Measurements from ENCODE around the gene D2HGDH. TPM values are rescaled to one million over a fixed set of nuclear protein-coding genes. Genes with fewer than 3 reads are reported as not detected.

Gene D2HGDH
- total and polyA plus RNA-seq, 8 donors: 14.9 to 116 (median 25.6) TPM

GRCh38 chr2:241773511-241774418, 39.3 kb downstream of the D2HGDH start:
- DNase-seq: peak in 1 of 6 donors; percentile 8
- Histone ChIP-seq H3K27ac (no peak overlapping the region), H3K36me3 (no peaks in the 10 kb centered on the region), H3K4me1 (no peaks in the 10 kb centered on the region), H3K27me3 (no peaks in the 10 kb centered on the region), H3K9me3 (no peaks in the 10 kb centered on the region), H3K4me3 (no peak overlapping the region)
- WGBS, 2 donors: 39 to 55% methylated on average over 29 of the region's 29 CpGs
- TF ChIP-seq CTCF (IDR thresholded peaks at IDR 0.05): no peak
- intact Hi-C loops (cut with DNase I): no loop called here
- FAIRE-seq: no peak
- ATAC-seq: no peak

- FAIRE-seq: no peak
- ATAC-seq: no peak
Observed at GRCh38 chr2:241774419-241775222, 40.2 kb downstream of the D2HGDH start.

GRCh38 chr2:241775223-241776177, 41.1 kb downstream of the D2HGDH start:
- no peaks in the 10 kb centered on the region for H3K36me3 ChIP-seq
- 53 to 66% methylated on average over 27 to 34 of the region's 34 CpGs for WGBS, 2 donors
- H3K4me3 ChIP-seq: no peak overlapping the region
- no peaks in the 10 kb centered on the region for H3K27me3 ChIP-seq
- H3K27ac ChIP-seq: no peak overlapping the region
- peak in 4 of 6 donors; percentile 8 to 33 (median 22) for DNase-seq
- TF ChIP-seq CTCF (IDR thresholded peaks at IDR 0.05): no peak
- no peaks in the 10 kb centered on the region for H3K4me1 ChIP-seq
- no peaks in the 10 kb centered on the region for H3K9me3 ChIP-seq
- no peak for ATAC-seq
- FAIRE-seq: no peak
- intact Hi-C loops (cut with DNase I): no loop called here

More at GRCh38 chr2:241774419-241775222, 40.2 kb downstream of the D2HGDH start:
- DNase-seq: peak in 3 of 6 donors; percentile 9 to 37 (median 10)
- Histone ChIP-seq H3K9me3 (no peaks in the 10 kb centered on the region), H3K27me3 (no peaks in the 10 kb centered on the region), H3K4me1 (no peaks in the 10 kb centered on the region), H3K4me3 (no peak overlapping the region), H3K36me3 (no peaks in the 10 kb centered on the region), H3K27ac (no peak overlapping the region)
- no peak for TF ChIP-seq CTCF (IDR thresholded peaks at IDR 0.05)
- WGBS, 2 donors: 47 to 61% methylated on average over 31 to 40 of the region's 40 CpGs
- intact Hi-C loops (cut with DNase I): no loop called here

GRCh38 chr2:241776336-241777169, 42.1 kb downstream of the D2HGDH start, which contains the start of gene GAL3ST2:
TSS of gene GAL3ST2 (plus strand) at chr2:241776822. CDS start at chr2:241776956, 134 bp downstream.
- ATAC-seq (no peak), DNase-seq (peak in 1 of 6 donors; percentile 11), FAIRE-seq (no peak)
- WGBS, 2 donors: 52 to 64% methylated on average over 24 to 27 of the region's 27 CpGs
- no peaks in the 10 kb centered on the region for H3K27me3 ChIP-seq
- H3K27ac ChIP-seq: no peak within 1 kb of the TSS
- H3K4me1 ChIP-seq: no peaks in the 10 kb centered on the region
- intact Hi-C loops (cut with DNase I): no loop called here
- no peaks in the 10 kb centered on the region for H3K36me3 ChIP-seq
- no peaks in the 10 kb centered on the region for H3K9me3 ChIP-seq
- no peak for TF ChIP-seq CTCF (IDR thresholded peaks at IDR 0.05)
- no peak within 1 kb of the TSS for H3K4me3 ChIP-seq

Measured in pancreas (tissue), 10 donors.